GM23248 (cell line): Measurements from ENCODE around the gene SHISA6. TPM values are rescaled to one million over a fixed set of nuclear protein-coding genes. Genes with fewer than 3 reads are reported as not detected.

Experiments used
- DNase-seq: peaks from one replicate; pipeline ENCODE4 v3.0.0-alpha.2; 2015
- H2AFZ ChIP-seq: fragments of 200-600 bp; sonication (generic); 2 replicates; pipeline ENCODE4 v1.6.1; 2016; ENCODE audit warnings: antibody characterized with exemption
- H3F3A ChIP-seq: fragments of 200-600 bp; sonication (generic); 2 replicates; pipeline ENCODE4 v1.6.1; 2016; ENCODE audit warnings: mild to moderate bottlenecking, antibody characterized with exemption, mixed run types; ENCODE audit not compliant: insufficient read depth
- H3K27ac ChIP-seq: fragments of 200-600 bp; sonication (generic); 2 replicates; pipeline ENCODE4 v1.5.1; 2016; ENCODE audit warnings: mild to moderate bottlenecking
- H3K27me3 ChIP-seq: fragments of 200-600 bp; sonication (generic); replicated peaks from 2 replicates; pipeline ENCODE4 v1.6.1; 2016; ENCODE audit warnings: mild to moderate bottlenecking; ENCODE audit not compliant: insufficient read depth
- H3K36me3 ChIP-seq: fragments of 200-600 bp; sonication (generic); 2 replicates; pipeline ENCODE4 v1.6.1; 2016; ENCODE audit warnings: low read depth, mild to moderate bottlenecking
- H3K4me1 ChIP-seq: fragments of 200-600 bp; sonication (generic); 2 replicates; pipeline ENCODE4 v1.6.1; 2016; ENCODE audit warnings: mild to moderate bottlenecking; ENCODE audit not compliant: insufficient read depth
- H3K4me2 ChIP-seq: fragments of 200-600 bp; sonication (generic); one replicate; pipeline ENCODE4 v1.6.1; 2016; ENCODE audit warnings: mild to moderate bottlenecking; ENCODE audit not compliant: unreplicated experiment
- H3K4me3 ChIP-seq: fragments of 200-600 bp; sonication (generic); 2 replicates; pipeline ENCODE4 v1.5.1; 2016; ENCODE audit warnings: mild to moderate bottlenecking
- H3K79me2 ChIP-seq: fragments of 200-600 bp; sonication (generic); 2 replicates; pipeline ENCODE4 v1.6.1; 2016; ENCODE audit warnings: mild to moderate bottlenecking; ENCODE audit not compliant: insufficient read depth
- H3K9ac ChIP-seq: fragments of 200-600 bp; sonication (generic); 2 replicates; pipeline ENCODE4 v1.6.1; 2016; ENCODE audit warnings: mild to moderate bottlenecking
- H3K9me2 ChIP-seq: fragments of 200-600 bp; sonication (generic); 2 replicates; pipeline ENCODE4 v1.6.1; 2016; ENCODE audit warnings: mixed run types, mild to moderate bottlenecking, moderate library complexity; ENCODE audit not compliant: insufficient read depth
- H3K9me3 ChIP-seq: fragments of 200-600 bp; sonication (generic); one replicate; pipeline ENCODE4 v1.6.1; 2017; ENCODE audit warnings: low read depth
- H4K20me1 ChIP-seq: fragments of 200-600 bp; sonication (generic); 2 replicates; pipeline ENCODE4 v1.6.0; 2016; ENCODE audit not compliant: insufficient read depth
- EZH2 ChIP-seq: fragments of 200-600 bp; sonication (generic); IDR thresholded peaks from 2 replicates; pipeline ENCODE4 v1.6.1; 2018; ENCODE audit warnings: antibody characterized with exemption, mild to moderate bottlenecking; ENCODE audit not compliant: insufficient read depth, poor library complexity, severe bottlenecking
- EZH2phosphoT487 ChIP-seq: fragments of 200-600 bp; sonication (generic); IDR thresholded peaks from 2 replicates; pipeline ENCODE4 v1.6.1; 2018; ENCODE audit warnings: antibody characterized with exemption, moderate library complexity, mild to moderate bottlenecking, low read depth; ENCODE audit not compliant: insufficient read depth
- WGBS, 2 experiments: methylation state at CpG; one replicate each; pipeline ENCODE4 v1.1.6; 2015 to 2017; ENCODE audit warnings: low lambda C conversion rate in 2 of 2, low coverage in 1 of 2; ENCODE audit errors: missing lambda C conversion rate in 2 of 2; 5-methylcytosine and 5-hydroxymethylcytosine counted together
- in situ Hi-C: fragments of 300-500 bp; cut with MboI; formaldehyde crosslinking; loops from 2 replicates; pipeline ENCODE4 v1.15.0; 2020
- polyA plus RNA-seq: library from polyadenylated mRNA; unstranded; fragments of >200 nt; fragmentation: Nextera tagmentation; extraction: Ambion mirVana; gene quantifications from 2 replicates; pipeline ENCODE4 v1.2.1, GENCODE V29; 2016
- total RNA-seq: library from RNA; depleted of rRNA; stranded (reverse); fragments of >200 nt; shearing (Covaris generic); gene quantifications from 2 replicates; pipeline ENCODE4 v1.2.3, GENCODE V29; 2014

SHISA6 gene
- total and polyA plus RNA-seq, 2 experiments from 2014 or later, result not detected

DNA sequence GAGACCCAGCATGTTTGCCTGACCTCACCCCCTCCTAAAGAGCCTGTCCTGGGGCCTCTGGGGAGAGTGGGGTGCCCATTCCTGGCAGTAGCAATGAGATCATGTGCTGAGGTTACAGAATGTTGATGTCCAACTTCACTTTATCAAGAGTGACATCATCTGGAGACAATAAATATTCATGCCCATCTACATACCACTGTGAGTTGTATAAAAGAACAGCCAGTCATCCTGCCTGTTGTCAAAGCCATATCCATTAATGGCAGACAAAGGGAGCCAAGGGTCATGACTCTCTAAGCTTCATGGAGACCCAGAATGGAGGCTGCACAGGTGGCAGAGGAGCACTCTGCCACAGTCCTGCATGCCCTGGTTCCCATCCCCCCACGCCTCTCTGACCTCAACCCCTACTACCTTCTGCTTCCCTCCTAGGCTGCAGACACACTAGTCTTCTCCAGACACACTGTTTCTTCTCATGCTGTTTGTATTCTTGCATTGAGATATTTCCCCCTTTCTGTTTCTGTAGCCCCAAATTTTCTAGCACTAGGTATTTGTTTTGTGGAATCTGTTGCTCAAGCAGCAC is 27.1 kb downstream of the SHISA6 start:
- TF ChIP-seq EZH2phosphoT487 (no peak), EZH2 (no peak)
- Histone ChIP-seq H4K20me1 (no peaks in the 10 kb centered on the region), H3K27me3 (no peaks in the 10 kb centered on the region), H3K4me1 (no peaks in the 10 kb centered on the region), H3K9ac (no peak overlapping the region), H3K9me3 (no peaks in the 10 kb centered on the region), H3K27ac (no peak overlapping the region), H3K4me2 (no peak overlapping the region), H3K79me2 (no peaks in the 10 kb centered on the region), H3K9me2 (no peaks in the 10 kb centered on the region), H3K36me3 (no peaks in the 10 kb centered on the region), H2AFZ (no peak overlapping the region), H3K4me3 (no peak overlapping the region), H3F3A (no peaks in the 10 kb centered on the region)
- 8 to 9% methylated on average over 1 of the region's 1 CpG for WGBS, 2 experiments
- in situ Hi-C loops, result no loop called here
- no peak for DNase-seq

- Histone ChIP-seq H3K4me1 (no peaks in the 10 kb centered on the region), H2AFZ (no peak overlapping the region), H3K27me3 (no peaks in the 10 kb centered on the region), H3K79me2 (no peaks in the 10 kb centered on the region), H3K27ac (no peak overlapping the region), H3F3A (no peaks in the 10 kb centered on the region), H4K20me1 (no peaks in the 10 kb centered on the region), H3K4me3 (no peak overlapping the region), H3K4me2 (no peak overlapping the region), H3K9me2 (no peaks in the 10 kb centered on the region), H3K36me3 (no peaks in the 10 kb centered on the region), H3K9me3 (no peaks in the 10 kb centered on the region), H3K9ac (no peak overlapping the region)
- in situ Hi-C loops, result no loop called here
- no peak for TF ChIP-seq EZH2phosphoT487
- no peak for TF ChIP-seq EZH2
- DNase-seq, result no peak
- 45 to 54% methylated on average over 7 of the region's 7 CpGs for WGBS, 2 experiments
Measured at GRCh38 chr17:11269210-11269609, 28.2 kb downstream of the SHISA6 start.

DNA sequence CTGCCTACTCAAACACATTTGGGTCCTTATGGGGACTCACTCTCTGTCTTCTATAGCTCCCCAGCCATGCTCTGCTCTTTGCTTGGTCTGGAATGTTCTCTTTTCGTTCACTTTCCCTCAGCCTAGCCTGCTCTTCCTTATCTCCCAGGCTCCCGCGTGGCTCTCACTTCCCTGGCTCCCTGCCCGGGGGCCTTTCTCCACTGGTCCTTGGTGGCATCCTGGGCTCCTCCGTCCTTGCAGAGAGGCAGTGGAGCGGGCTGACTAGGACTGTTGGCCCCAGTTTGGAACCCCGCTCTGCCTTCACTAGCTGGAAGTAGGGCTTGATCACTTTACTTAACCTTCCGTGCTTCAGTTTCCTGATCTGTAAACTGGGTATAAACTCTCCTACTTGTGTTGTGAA is 31.2 kb downstream of the SHISA6 start:
- no peak for DNase-seq
- no peaks in the 10 kb centered on the region for H3K9me3 ChIP-seq
- no peak overlapping the region for H3K27ac ChIP-seq
- H3K4me1 ChIP-seq, result no peaks in the 10 kb centered on the region
- no peak overlapping the region for H2AFZ ChIP-seq
- no peaks in the 10 kb centered on the region for H3K79me2 ChIP-seq
- in situ Hi-C loops, result no loop called here
- WGBS, 2 experiments, result 31% methylated on average over 8 of the region's 8 CpGs
- H3F3A ChIP-seq, result no peaks in the 10 kb centered on the region
- H3K36me3 ChIP-seq, result no peaks in the 10 kb centered on the region
- TF ChIP-seq EZH2 (no peak), EZH2phosphoT487 (no peak)
- no peak overlapping the region for H3K9ac ChIP-seq
- H3K27me3 ChIP-seq, result no peaks in the 10 kb centered on the region
- H3K9me2 ChIP-seq, result no peaks in the 10 kb centered on the region
- no peak overlapping the region for H3K4me2 ChIP-seq
- no peak overlapping the region for H3K4me3 ChIP-seq
- no peaks in the 10 kb centered on the region for H4K20me1 ChIP-seq

GRCh38 chr17:11273596-11273995 is 32.6 kb downstream of the SHISA6 start:
- in situ Hi-C loops, result no loop called here
- no peak overlapping the region for H2AFZ ChIP-seq
- H3K27me3 ChIP-seq, result no peaks in the 10 kb centered on the region
- no peak for DNase-seq
- H3K9me2 ChIP-seq, result no peaks in the 10 kb centered on the region
- TF ChIP-seq EZH2phosphoT487 (no peak), EZH2 (no peak)
- H3K4me2 ChIP-seq, result no peak overlapping the region
- no peak overlapping the region for H3K27ac ChIP-seq
- H3K79me2 ChIP-seq, result no peaks in the 10 kb centered on the region
- H3K36me3 ChIP-seq, result no peaks in the 10 kb centered on the region
- no peaks in the 10 kb centered on the region for H4K20me1 ChIP-seq
- no peaks in the 10 kb centered on the region for H3F3A ChIP-seq
- no peak overlapping the region for H3K4me3 ChIP-seq
- 38 to 40% methylated on average over 9 of the region's 9 CpGs for WGBS, 2 experiments
- no peak overlapping the region for H3K9ac ChIP-seq
- no peaks in the 10 kb centered on the region for H3K9me3 ChIP-seq
- H3K4me1 ChIP-seq, result no peaks in the 10 kb centered on the region

DNA sequence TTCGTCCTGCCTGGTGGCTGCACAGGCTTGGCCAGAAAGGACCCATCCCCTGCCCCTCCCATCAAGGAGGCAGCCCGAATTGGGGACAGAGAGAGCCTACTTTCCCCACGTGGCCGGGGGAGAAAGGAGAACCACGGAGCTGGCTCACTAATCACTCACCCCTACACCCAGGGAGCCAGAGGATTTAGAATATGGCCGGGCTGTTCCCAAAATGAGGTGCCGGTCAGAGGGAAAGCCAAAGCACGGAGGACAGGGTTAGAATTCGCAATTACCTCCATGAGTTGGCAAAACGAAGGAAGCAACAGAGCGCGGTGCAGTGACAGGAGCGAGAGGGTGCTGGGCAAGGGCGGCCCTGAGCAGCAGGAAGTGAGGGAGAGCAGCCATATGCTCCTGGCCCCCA is 33.1 kb downstream of the SHISA6 start:
- no peaks in the 10 kb centered on the region for H3F3A ChIP-seq
- H3K9me3 ChIP-seq, result no peaks in the 10 kb centered on the region
- no peaks in the 10 kb centered on the region for H3K79me2 ChIP-seq
- no peak overlapping the region for H3K4me2 ChIP-seq
- DNase-seq, result no peak
- in situ Hi-C loops, result no loop called here
- 42 to 46% methylated on average over 14 of the region's 14 CpGs for WGBS, 2 experiments
- TF ChIP-seq EZH2phosphoT487 (no peak), EZH2 (no peak)
- H3K27me3 ChIP-seq, result no peaks in the 10 kb centered on the region
- no peak overlapping the region for H3K4me3 ChIP-seq
- H4K20me1 ChIP-seq, result no peaks in the 10 kb centered on the region
- H2AFZ ChIP-seq, result no peak overlapping the region
- H3K9me2 ChIP-seq, result no peaks in the 10 kb centered on the region
- H3K27ac ChIP-seq, result no peak overlapping the region
- no peak overlapping the region for H3K9ac ChIP-seq
- no peaks in the 10 kb centered on the region for H3K4me1 ChIP-seq
- no peaks in the 10 kb centered on the region for H3K36me3 ChIP-seq
